ENCODE data around the gene FGF4.

The FGF4 gene

DNA sequence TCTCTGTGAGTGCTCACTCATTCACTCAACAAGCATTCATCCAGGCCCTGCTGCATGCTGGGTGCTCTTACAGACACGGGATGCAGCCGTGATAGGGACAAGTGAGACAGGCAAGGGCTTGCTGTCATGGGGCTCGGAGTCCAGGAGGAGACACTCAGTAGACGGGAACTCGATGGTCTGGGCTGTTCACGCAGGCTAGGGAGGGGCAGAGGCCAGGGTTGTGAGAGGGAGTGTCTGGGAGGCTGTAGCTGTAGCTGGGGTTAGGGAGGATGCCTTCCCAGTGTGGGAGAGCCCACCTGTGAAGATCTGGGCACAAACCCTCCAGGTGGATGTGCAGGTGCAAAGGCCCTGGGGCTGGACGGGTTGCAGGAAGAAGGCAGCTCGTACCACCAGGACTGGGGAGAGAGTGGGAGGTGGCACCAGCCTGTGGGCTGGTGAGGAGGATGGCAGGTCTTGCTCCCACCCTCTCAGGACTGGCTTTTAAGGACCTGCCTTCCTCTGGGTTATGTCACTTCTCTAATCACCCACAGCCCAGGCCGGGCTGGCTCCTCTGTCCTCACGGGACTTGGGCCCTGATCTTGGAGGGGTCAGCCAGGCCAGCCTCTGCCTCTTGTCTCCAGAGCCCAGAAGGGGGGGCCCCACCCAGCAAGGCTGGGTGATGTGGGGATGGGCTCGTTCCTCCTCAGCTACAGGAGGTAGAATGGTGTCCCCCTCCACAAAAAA lies 24.1 kb downstream of the FGF4 start (continued):
- no peak for TF ChIP-seq ZNF214 (tag by site-specific recombination; IDR thresholded peaks at IDR 0.05; ENCODE audit: borderline replicate concordance)
- no peak for TF ChIP-seq ZBTB8A (tag by site-specific recombination; IDR thresholded peaks at IDR 0.05)
- no peak for TF ChIP-seq KLF7 (tag by site-specific recombination; IDR thresholded peaks at IDR 0.05; ENCODE audit: borderline replicate concordance)
- TF ChIP-seq, protein P1, sequence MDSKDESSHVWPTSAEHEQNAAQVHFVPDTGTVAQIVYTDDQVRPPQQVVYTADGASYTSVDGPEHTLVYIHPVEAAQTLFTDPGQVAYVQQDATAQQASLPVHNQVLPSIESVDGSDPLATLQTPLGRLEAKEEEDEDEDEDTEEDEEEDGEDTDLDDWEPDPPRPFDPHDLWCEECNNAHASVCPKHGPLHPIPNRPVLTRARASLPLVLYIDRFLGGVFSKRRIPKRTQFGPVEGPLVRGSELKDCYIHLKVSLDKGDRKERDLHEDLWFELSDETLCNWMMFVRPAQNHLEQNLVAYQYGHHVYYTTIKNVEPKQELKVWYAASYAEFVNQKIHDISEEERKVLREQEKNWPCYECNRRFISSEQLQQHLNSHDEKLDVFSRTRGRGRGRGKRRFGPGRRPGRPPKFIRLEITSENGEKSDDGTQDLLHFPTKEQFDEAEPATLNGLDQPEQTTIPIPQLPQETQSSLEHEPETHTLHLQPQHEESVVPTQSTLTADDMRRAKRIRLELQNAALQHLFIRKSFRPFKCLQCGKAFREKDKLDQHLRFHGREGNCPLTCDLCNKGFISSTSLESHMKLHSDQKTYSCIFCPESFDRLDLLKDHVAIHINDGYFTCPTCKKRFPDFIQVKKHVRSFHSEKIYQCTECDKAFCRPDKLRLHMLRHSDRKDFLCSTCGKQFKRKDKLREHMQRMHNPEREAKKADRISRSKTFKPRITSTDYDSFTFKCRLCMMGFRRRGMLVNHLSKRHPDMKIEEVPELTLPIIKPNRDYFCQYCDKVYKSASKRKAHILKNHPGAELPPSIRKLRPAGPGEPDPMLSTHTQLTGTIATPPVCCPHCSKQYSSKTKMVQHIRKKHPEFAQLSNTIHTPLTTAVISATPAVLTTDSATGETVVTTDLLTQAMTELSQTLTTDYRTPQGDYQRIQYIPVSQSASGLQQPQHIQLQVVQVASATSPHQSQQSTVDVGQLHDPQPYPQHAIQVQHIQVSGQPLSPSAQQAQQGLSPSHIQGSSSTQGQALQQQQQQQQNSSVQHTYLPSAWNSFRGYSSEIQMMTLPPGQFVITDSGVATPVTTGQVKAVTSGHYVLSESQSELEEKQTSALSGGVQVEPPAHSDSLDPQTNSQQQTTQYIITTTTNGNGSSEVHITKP (tag by site-specific recombination; IDR thresholded peaks at IDR 0.05) = no peak
- TF ChIP-seq ZSCAN16 (tag by site-specific recombination; IDR thresholded peaks at IDR 0.05) = no peak
- TF ChIP-seq, protein P2, sequence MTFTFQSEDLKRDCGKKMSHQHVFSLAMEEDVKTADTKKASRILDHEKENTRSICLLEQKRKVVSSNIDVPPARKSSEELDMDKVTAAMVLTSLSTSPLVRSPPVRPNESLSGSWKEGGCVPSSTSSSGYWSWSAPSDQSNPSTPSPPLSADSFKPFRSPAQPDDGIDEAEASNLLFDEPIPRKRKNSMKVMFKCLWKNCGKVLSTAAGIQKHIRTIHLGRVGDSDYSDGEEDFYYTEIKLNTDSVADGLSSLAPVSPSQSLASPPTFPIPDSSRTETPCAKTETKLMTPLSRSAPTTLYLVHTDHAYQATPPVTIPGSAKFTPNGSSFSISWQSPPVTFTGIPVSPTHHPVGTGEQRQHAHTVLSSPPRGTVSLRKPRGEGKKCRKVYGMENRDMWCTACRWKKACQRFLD (tag by site-specific recombination; IDR thresholded peaks at IDR 0.05) = no peak
- TF ChIP-seq ZNF157 (tag by site-specific recombination; IDR thresholded peaks at IDR 0.05) = no peak
- TF ChIP-seq, protein P3, sequence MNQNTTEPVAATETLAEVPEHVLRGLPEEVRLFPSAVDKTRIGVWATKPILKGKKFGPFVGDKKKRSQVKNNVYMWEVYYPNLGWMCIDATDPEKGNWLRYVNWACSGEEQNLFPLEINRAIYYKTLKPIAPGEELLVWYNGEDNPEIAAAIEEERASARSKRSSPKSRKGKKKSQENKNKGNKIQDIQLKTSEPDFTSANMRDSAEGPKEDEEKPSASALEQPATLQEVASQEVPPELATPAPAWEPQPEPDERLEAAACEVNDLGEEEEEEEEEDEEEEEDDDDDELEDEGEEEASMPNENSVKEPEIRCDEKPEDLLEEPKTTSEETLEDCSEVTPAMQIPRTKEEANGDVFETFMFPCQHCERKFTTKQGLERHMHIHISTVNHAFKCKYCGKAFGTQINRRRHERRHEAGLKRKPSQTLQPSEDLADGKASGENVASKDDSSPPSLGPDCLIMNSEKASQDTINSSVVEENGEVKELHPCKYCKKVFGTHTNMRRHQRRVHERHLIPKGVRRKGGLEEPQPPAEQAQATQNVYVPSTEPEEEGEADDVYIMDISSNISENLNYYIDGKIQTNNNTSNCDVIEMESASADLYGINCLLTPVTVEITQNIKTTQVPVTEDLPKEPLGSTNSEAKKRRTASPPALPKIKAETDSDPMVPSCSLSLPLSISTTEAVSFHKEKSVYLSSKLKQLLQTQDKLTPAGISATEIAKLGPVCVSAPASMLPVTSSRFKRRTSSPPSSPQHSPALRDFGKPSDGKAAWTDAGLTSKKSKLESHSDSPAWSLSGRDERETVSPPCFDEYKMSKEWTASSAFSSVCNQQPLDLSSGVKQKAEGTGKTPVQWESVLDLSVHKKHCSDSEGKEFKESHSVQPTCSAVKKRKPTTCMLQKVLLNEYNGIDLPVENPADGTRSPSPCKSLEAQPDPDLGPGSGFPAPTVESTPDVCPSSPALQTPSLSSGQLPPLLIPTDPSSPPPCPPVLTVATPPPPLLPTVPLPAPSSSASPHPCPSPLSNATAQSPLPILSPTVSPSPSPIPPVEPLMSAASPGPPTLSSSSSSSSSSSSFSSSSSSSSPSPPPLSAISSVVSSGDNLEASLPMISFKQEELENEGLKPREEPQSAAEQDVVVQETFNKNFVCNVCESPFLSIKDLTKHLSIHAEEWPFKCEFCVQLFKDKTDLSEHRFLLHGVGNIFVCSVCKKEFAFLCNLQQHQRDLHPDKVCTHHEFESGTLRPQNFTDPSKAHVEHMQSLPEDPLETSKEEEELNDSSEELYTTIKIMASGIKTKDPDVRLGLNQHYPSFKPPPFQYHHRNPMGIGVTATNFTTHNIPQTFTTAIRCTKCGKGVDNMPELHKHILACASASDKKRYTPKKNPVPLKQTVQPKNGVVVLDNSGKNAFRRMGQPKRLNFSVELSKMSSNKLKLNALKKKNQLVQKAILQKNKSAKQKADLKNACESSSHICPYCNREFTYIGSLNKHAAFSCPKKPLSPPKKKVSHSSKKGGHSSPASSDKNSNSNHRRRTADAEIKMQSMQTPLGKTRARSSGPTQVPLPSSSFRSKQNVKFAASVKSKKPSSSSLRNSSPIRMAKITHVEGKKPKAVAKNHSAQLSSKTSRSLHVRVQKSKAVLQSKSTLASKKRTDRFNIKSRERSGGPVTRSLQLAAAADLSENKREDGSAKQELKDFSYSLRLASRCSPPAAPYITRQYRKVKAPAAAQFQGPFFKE (tag by site-specific recombination; IDR thresholded peaks at IDR 0.05; ENCODE audit: borderline replicate concordance) = no peak
- TF ChIP-seq, protein P4, sequence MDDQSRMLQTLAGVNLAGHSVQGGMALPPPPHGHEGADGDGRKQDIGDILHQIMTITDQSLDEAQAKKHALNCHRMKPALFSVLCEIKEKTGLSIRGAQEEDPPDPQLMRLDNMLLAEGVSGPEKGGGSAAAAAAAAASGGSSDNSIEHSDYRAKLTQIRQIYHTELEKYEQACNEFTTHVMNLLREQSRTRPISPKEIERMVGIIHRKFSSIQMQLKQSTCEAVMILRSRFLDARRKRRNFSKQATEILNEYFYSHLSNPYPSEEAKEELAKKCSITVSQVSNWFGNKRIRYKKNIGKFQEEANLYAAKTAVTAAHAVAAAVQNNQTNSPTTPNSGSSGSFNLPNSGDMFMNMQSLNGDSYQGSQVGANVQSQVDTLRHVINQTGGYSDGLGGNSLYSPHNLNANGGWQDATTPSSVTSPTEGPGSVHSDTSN (CRISPR knock-in tag; IDR thresholded peaks at IDR 0.05) = no peak
- TF ChIP-seq ZNF555 (tag by site-specific recombination; conservative IDR thresholded peaks at IDR 0.05) = no peak
- 0 out of 2 replicates have a peak, but pooled peaks have one; percentile 20 for TF ChIP-seq EGR2 (tag by site-specific recombination; IDR thresholded peaks at IDR 0.05; ENCODE audit: low read depth)
- TF ChIP-seq ZNF19 (tag by site-specific recombination; IDR thresholded peaks at IDR 0.05; ENCODE audit: low read depth) = no peak
- TF ChIP-seq ZNF354C (tag by site-specific recombination; IDR thresholded peaks at IDR 0.05; ENCODE audit: borderline replicate concordance, low read depth) = no peak
- no peak for TF ChIP-seq BCL11B (tag by site-specific recombination; IDR thresholded peaks at IDR 0.05; ENCODE audit: low read depth)
